Cardiac fibroblast (primary cell): ENCODE data around the gene FPGT.
"Not testable (repeated sequence)": the region's sequence is repeated elsewhere in the genome, so short reads cannot be mapped to it uniquely, and the experiment has no call there.

ENCODE experiments used
- DNase-seq, 2 donors: peaks; one replicate each; pipeline versions ENCODE4 v3.0.0 to v3.0.0-alpha.2; 2010; ENCODE audit warnings: low read depth in 2 of 2
- H3K4me3 ChIP-seq, 2 donors: replicated peaks in 1 of 2; 1 replicate in 1 of 2; 2 replicates in 1 of 2; pipeline ENCODE4 v1.5.1; 2011; ENCODE audit warnings: low read depth in 2 of 2, low read length in 2 of 2, mild to moderate bottlenecking in 2 of 2, moderate library complexity in 1 of 2
- TF ChIP-seq, protein P1 (sequence below): IDR thresholded peaks from one replicate; pipeline ENCODE4 v1.5.1; 2011; ENCODE audit warnings: low read depth, mild to moderate bottlenecking, low read length, inconsistent platforms

FPGT gene

DNA sequence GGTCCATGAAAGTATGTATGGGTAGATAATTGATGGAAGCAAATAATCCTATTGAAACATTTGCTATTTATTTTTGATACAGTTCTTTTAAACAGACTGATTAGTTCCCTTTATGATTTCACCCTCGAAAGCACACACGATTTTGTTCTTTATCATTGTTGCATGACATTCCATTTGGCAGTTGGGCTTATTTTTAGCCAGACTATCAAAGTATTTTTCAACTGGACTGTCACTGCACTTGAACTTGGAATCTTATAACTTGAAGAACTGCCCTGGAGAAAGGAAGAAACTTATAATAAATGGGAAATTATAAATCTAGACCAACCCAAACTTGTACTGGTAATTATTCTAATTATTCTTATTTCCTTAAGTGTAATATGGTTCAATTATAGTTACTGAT, 37.1 kb downstream of the FPGT start, which contains the start of gene TNNI3K:
TSS of gene TNNI3K (plus strand) at position 235 of the 400 bp plus-strand sequence. CDS start at position 300, 65 bp downstream.
- no peak for DNase-seq
- H3K4me3 ChIP-seq = no peak within 1 kb of the TSS
- TF ChIP-seq, protein P1, sequence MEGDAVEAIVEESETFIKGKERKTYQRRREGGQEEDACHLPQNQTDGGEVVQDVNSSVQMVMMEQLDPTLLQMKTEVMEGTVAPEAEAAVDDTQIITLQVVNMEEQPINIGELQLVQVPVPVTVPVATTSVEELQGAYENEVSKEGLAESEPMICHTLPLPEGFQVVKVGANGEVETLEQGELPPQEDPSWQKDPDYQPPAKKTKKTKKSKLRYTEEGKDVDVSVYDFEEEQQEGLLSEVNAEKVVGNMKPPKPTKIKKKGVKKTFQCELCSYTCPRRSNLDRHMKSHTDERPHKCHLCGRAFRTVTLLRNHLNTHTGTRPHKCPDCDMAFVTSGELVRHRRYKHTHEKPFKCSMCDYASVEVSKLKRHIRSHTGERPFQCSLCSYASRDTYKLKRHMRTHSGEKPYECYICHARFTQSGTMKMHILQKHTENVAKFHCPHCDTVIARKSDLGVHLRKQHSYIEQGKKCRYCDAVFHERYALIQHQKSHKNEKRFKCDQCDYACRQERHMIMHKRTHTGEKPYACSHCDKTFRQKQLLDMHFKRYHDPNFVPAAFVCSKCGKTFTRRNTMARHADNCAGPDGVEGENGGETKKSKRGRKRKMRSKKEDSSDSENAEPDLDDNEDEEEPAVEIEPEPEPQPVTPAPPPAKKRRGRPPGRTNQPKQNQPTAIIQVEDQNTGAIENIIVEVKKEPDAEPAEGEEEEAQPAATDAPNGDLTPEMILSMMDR = no peak

DNA sequence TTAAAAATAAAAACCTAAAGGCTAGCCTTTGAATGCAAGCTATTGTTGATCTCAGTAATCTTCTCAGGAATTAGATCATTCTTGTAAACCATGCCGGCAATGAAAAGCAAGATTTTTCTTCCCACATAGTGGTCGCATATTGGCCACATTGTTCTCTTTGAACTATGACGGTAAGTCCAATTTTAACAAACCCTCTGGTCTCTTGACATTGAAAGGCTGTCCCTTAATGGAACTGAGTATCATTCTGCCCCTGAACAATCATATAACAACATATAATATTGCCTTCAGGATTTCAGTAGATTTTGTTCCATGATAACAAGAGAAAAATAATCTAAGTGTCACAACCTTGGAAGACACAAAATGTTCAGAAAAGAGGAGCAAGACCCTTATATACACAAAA, 38.4 kb downstream of the FPGT start:
- no peak for DNase-seq

DNA sequence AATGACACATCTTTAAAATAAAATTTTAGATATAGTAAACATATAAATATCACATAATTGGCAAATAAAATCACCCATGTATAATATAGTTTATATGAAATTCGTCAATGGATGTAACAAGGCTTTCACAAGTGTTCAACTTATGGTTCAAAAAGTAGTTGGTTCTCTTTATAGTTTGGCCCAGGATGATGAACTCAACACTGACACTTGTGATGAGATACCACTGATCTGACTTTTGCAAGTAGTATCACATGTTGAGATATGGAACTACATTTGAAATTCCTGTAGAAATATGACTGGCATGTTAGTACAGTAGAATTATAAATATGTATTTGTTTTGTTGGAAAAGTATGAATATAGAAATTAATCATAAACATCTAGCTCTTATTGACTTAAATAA, 39.0 kb downstream of the FPGT start:
- TF ChIP-seq, protein P1 = no peak
- no peak for DNase-seq
- no peak overlapping the region for H3K4me3 ChIP-seq

More for the DNA sequence above, 38.4 kb downstream of the FPGT start:
- no peak overlapping the region for H3K4me3 ChIP-seq
- TF ChIP-seq, protein P1 = no peak

DNA sequence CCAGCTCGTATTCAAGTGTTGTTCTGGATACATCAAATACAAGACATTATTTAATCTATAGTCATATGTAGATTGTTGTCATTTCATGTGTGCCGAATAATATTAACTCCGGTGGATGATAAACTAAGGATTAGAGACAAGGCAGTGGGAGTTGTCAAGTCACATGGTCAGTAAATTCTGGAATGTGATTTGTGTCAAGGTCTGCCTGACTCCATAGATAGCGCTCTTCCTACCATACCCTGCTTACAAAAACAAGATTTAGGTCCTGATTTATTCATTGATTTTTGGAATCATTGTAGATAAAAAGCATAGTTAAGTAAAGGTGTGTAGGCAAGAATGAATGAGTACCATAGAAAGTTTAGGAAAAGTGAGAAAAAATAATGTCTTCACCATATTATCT, 39.7 kb downstream of the FPGT start:
- no peak for DNase-seq
- no peak overlapping the region for H3K4me3 ChIP-seq
- TF ChIP-seq, protein P1 = no peak

DNA sequence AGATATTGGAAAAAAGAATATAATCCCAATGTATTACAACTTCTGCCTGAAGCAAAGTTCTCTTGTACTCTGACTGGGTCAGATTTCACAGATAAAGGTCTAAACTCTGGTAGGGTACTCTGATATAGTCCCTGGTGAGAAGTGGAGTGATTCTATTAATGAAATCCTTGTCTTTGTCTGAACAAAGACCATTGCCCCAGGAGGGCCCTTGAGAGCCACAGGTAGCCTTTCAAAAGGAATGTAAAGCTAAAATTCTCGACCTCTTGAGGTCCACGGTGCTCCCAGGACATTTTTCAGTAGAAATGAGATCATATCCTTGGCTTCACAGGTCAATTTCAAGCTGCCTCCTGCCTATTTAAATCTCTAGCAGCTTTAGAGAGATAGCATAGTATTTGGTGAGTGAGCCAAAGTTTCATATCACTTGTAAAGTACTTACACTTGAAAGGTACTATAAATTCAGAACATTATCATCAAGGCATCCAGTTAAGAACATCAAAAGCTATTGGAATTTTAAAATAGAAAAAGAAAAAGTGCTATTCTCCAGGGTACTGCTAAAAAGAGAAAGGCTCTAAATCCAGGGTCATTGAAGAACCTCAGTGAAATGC, 47.2 kb downstream of the FPGT start:
- TF ChIP-seq, protein P1 = no peak
- no peak overlapping the region for H3K4me3 ChIP-seq
- no peak for DNase-seq

DNA sequence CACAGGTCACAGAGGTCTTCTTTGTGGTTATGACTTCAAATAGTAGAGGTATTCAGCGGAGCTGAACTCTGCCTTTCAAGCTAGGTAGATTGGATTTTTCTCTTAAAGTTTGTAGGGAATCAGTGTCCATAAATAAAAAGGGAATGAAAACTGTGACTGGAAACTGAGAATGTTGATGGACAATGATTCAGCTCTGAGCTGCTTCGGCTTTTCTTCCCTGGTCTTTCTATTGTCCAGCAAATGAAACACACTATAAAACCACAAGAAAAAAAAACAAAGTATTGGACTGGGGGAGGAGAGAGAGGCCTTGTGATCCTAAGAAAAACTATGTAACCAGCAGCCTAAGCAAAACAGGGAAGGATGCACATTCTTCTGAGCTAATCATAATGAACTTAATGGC, 48.3 kb downstream of the FPGT start:
- TF ChIP-seq, protein P1 = no peak
- no peak for DNase-seq
- H3K4me3 ChIP-seq = no peak overlapping the region

DNA sequence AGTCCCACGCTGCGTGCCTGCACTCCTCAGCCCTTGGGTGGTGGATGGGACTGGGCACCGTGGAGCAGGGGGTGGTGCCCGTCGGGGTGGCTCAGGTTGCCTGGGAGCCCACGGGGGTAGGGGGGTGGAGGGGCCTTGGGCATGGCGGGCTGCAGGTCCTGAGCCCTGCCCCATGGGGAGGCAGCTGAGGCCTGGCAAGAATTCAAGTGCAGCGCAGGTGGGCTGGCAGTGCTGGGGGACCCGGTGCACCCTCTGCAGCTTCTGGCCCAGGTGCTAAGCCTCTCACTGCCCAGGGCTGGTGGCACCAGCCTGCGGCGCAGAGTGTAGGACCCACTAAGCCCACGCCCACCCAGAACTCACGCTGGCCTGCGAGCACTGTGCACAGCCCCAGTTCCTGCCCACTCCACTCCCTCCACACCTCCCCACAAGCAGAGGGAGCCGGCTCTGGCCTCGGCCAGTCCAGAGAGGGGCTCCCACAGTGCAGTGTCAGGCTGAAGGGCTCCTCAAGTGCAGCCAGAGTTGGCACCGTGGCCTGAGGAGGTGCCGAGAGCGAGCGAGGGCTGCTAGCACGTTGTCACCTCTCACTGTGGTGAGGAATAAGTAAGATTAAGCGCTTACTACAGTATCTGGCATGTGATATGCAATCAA, 50.0 kb downstream of the FPGT start:
- DNase-seq = no peak
- TF ChIP-seq, protein P1 = no peak
- no peak overlapping the region for H3K4me3 ChIP-seq

DNA sequence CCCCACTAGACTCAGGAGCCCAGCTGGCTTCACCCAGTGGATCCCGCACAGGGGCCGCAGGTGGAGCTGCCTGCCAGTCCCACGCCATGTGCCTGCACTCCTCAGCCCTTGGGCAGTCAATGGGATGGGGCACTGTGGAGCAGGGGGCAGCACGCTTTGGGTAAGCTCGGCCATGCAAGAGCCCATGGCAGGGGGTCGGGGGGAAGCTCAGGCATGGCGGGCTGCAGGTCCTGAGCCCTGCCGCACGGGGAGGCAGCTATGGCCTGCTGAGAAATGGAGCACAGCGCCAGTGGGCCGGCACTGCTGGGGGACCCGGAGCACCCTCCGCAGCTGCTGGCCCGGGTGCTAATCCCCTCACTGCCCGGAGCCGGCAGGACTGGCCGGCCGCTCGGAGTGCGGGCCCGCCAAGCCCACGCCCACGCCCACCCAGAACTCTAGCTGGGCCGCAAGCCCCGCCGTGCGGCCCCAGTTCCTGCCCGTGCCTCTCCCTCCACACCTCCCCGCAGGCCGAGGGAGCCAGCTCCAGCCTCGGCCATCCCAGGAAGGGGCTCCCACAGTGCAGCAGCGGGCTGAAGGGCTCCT, 55.3 kb downstream of the FPGT start:
- DNase-seq, H3K4me3 ChIP-seq: not testable (repeated sequence)
